K562 (cell line): ENCODE results near the gene MRPL55. TPM values are rescaled to one million over a fixed set of nuclear protein-coding genes. Genes with fewer than 3 reads are reported as not detected.
A peak's percentile ranks its signal among the peaks of the same experiment; 100 is the strongest.

Source experiments
- BMI1 ChIP-seq: fragments of 150-350 bp; IDR thresholded peaks from 2 replicates; pipeline ENCODE4 v1.6.1; 2014; ENCODE audit warnings: low read length
- CEBPG ChIP-seq, 3 experiments: fragments of 200-800 bp in 1 of 3; sonication (Bioruptor generic) in 1 of 3; sonication (generic) in 1 of 3; formaldehyde crosslinking in 1 of 3; IDR thresholded peaks in 2 of 3; conservative IDR thresholded peaks in 1 of 3; 2 replicates each; pipeline versions ENCODE4 v1.6.1 to v1.8.0; 2016 to 2022; ENCODE audit warnings: missing compliant biosample characterization in 2 of 3, missing genetic modification characterization in 2 of 3, mild to moderate bottlenecking in 1 of 3, missing genetic modification reagents in 1 of 3
- ERF ChIP-seq: fragments of 450-650 bp; formaldehyde crosslinking; IDR thresholded peaks from 2 replicates; pipeline ENCODE4 v1.4.0; 2020; ENCODE audit warnings: mild to moderate bottlenecking, mixed read lengths
- FOXK2 ChIP-seq, 2 experiments: fragments of 450-650 bp; IDR thresholded peaks in 1 of 2; conservative IDR thresholded peaks in 1 of 2; 2 replicates each; pipeline ENCODE4 v1.6.1; 2016; ENCODE audit warnings: low read depth in 2 of 2, mild to moderate bottlenecking in 1 of 2
- GABPA ChIP-seq: fragments of 200-800 bp; sonication (Bioruptor generic); conservative IDR thresholded peaks from 2 replicates; pipeline ENCODE4 v1.6.1; 2016; ENCODE audit warnings: low read depth, missing genetic modification characterization, missing compliant biosample characterization
- HNRNPLL ChIP-seq: fragments of 200-400 bp; formaldehyde crosslinking; IDR thresholded peaks from 2 replicates; pipeline ENCODE4 v1.6.1; 2017; ENCODE audit warnings: low read length, low read depth, mild to moderate bottlenecking; ENCODE audit not compliant: poor library complexity, severe bottlenecking
- KDM4B ChIP-seq, 2 experiments: fragments of 450-650 bp in 1 of 2; sonication (generic) in 1 of 2; IDR thresholded peaks; 2 replicates each; pipeline ENCODE4 v1.6.1; 2016 to 2017; ENCODE audit warnings: borderline replicate concordance in 2 of 2, antibody characterized with exemption in 1 of 2, low read depth in 1 of 2, mild to moderate bottlenecking in 1 of 2
- MEF2D ChIP-seq: conservative IDR thresholded peaks from 2 replicates; pipeline ENCODE4 v1.6.1; 2016; ENCODE audit warnings: low read depth, missing genetic modification characterization, missing compliant biosample characterization
- MTA1 ChIP-seq: fragments of 450-650 bp; IDR thresholded peaks from 2 replicates; pipeline ENCODE4 v1.6.1; 2017; ENCODE audit warnings: borderline replicate concordance
- NBN ChIP-seq: fragments of 450-650 bp; IDR thresholded peaks from 2 replicates; pipeline ENCODE4 v1.6.1; 2016; ENCODE audit warnings: low read depth, mild to moderate bottlenecking
- NFIC ChIP-seq: fragments of 450-650 bp; IDR thresholded peaks from 2 replicates; pipeline ENCODE4 v1.6.1; 2017; ENCODE audit warnings: mild to moderate bottlenecking, inconsistent platforms
- PHTF2 ChIP-seq: fragments of 250-450 bp; sonication (Bioruptor Pico); IDR thresholded peaks from 2 replicates; pipeline ENCODE4 v1.5.0; 2021; ENCODE audit warnings: mild to moderate bottlenecking
- POLR2H ChIP-seq: IDR thresholded peaks from 2 replicates; pipeline ENCODE4 v1.6.1; 2016; ENCODE audit warnings: missing genetic modification characterization, low read depth, mild to moderate bottlenecking, control low read depth, missing compliant biosample characterization, moderate library complexity
- PPARD ChIP-seq: fragments of 250-450 bp; sonication (Bioruptor Pico); IDR thresholded peaks from 2 replicates; pipeline ENCODE4 v1.8.0; 2022; ENCODE audit warnings: inconsistent platforms, mild to moderate bottlenecking, moderate library complexity
- PYGO2 ChIP-seq: fragments of 450-650 bp; IDR thresholded peaks from 2 replicates; pipeline ENCODE4 v1.6.1; 2016; ENCODE audit warnings: mild to moderate bottlenecking, missing genetic modification characterization, moderate library complexity, missing compliant biosample characterization
- RFX7 ChIP-seq: fragments of 250-450 bp; sonication (Bioruptor Pico); IDR thresholded peaks from 2 replicates; pipeline ENCODE4 v1.5.1; 2021; ENCODE audit warnings: mild to moderate bottlenecking
- SMAD1 ChIP-seq: fragments of 150-350 bp; IDR thresholded peaks from 2 replicates; pipeline ENCODE4 v1.6.1; 2014; ENCODE audit warnings: low read length, low read depth; ENCODE audit not compliant: partially characterized antibody
- SNAPC5 ChIP-seq: fragments of 250-450 bp; sonication (Bioruptor Pico); IDR thresholded peaks from 2 replicates; pipeline ENCODE4 v1.8.0; 2021; ENCODE audit warnings: moderate library complexity, mild to moderate bottlenecking, inconsistent platforms
- ZBTB26 ChIP-seq: fragments of 450-650 bp; formaldehyde crosslinking; IDR thresholded peaks from 2 replicates; pipeline ENCODE4 v1.4.0; 2022; ENCODE audit warnings: missing genetic modification characterization
- polyA plus RNA-seq, 8 experiments: library from polyadenylated mRNA; depleted of rRNA in 4 of 8; stranded (reverse) in 5 of 8; unstranded in 3 of 8; fragments of >200 nt; fragmentation: Nextera tagmentation in 2 of 8; fragmentation: Illumina TruSeq in 1 of 8; extraction: Ambion mirVana in 2 of 8; extraction: Trizol in 1 of 8; gene quantifications; 2 replicates each; pipeline versions ENCODE4 v1.2.1 to v1.2.3, GENCODE V29; 2011 to 2014; ENCODE audit warnings: inconsistent platforms in 1 of 8, missing spikeins in 1 of 8
- total RNA-seq, 7 experiments: library from RNA; depleted of rRNA in 6 of 7; stranded (reverse); fragments of >200 nt in 6 of 7; fragmentation: Illumina TruSeq in 2 of 7; extraction: Trizol in 2 of 7; gene quantifications; 2 replicates each; pipeline versions ENCODE4 v1.2.1 to v1.2.3, GENCODE V29; 2011 to 2021; ENCODE audit warnings: low replicate concordance in 1 of 7
- TF ChIP-seq, protein P1 (sequence below), 2 experiments: fragments of 450-650 bp in 1 of 2; sonication (generic) in 1 of 2; formaldehyde crosslinking in 1 of 2; IDR thresholded peaks in 1 of 2; conservative IDR thresholded peaks in 1 of 2; 2 replicates each; pipeline versions ENCODE4 v1.6.1 to v1.8.1; 2016 to 2023; ENCODE audit warnings: mild to moderate bottlenecking in 2 of 2, moderate library complexity in 2 of 2, inconsistent platforms in 1 of 2, missing genetic modification reagents in 1 of 2
- TF ChIP-seq, protein P2 (sequence below): sonication (generic); IDR thresholded peaks from 2 replicates; pipeline ENCODE4 v1.6.1; 2016

The MRPL55 gene
- total and polyA plus RNA-seq, 9 of the 15 experiments (the other 6 are each of a cell fraction or from before 2014, with no cell fraction given): 34.9 to 228 (median 81.0) TPM

DNA sequence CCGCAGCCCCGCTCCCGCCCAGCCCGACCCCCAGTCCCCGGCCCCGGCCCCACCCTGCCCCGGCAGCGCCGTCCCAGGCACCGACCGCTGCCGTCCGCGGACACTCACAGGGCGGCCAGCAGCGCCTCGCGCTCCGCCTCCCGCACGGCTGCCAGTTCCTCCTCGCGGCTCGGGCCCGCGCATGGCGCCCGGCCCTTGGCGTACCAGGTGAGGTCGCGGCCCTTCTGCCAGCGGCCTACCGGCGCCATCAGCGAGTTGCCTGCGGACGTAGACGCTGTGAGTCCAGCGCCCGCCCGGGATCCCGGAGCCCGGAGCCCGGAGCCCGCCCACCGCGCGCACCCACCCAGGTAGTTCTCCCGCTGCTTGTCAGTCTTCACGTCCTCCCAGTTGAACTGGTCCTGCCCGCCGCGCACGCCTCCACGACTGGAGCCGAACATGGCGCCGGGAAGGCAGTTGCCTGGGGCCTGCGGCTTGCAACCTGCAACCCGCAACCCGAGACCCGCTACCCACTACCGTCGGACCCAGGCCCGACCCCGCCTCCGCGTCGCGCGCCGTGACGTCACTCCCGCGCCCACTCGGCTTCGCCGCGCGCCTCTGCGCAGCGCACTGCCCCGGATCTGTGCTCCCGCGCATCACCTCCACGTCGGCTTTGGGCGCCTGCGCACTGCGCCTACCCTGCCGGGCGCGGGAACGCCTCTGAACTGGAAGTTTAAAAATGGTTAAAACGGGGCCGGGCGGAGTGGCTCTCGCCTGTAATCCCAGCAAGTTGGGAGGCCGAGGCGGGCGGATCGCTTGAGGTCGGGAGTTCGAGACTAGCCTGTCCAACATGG is 6.1 kb downstream of the MRPL55 start, which contains the start of gene C1orf35 (continued):
- TF ChIP-seq ZBTB26 (no peak), POLR2H (tag) (peak; percentile 68; the same call in 1 of the 2 replicates), FOXK2 (conservative IDR thresholded peaks at IDR 0.05 in 1 of 2, IDR thresholded peaks at IDR 0.05 in 1 of 2; ENCODE audit: low read depth in 2 of 2) (peak in 1 of 2 experiments; percentile 64; a peak in 3 of 4 replicates), GABPA (tag) (peak; percentile 38; the same call in 1 of the 2 replicates), RFX7 (CRISPR knock-in tag) (no peak), NFIC (peak; percentile 67), ERF (CRISPR knock-in tag) (peak; percentile 67; the same call in 1 of the 2 replicates), PYGO2 (tag) (no peak), BMI1 (no peak), MTA1 (peak; percentile 99), NBN (peak; percentile 98), MEF2D (tag) (no peak), SNAPC5 (CRISPR knock-in tag) (no peak), SMAD1 (no peak), KDM4B (IDR thresholded peaks at IDR 0.05; ENCODE audit: borderline replicate concordance in 2 of 2, low read depth in 1 of 2) (no peak), HNRNPLL (peak; percentile 61), PPARD (CRISPR knock-in tag) (no peak), CEBPG (CRISPR knock-in tag; IDR thresholded peaks at IDR 0.05) (peak; percentile 23; the same call in 1 of the 2 replicates), CEBPG (tag; conservative IDR thresholded peaks at IDR 0.05 in 1 of 2, IDR thresholded peaks at IDR 0.05 in 1 of 2) (no peak), PHTF2 (CRISPR knock-in tag) (no peak)
- TF ChIP-seq, protein P1, sequence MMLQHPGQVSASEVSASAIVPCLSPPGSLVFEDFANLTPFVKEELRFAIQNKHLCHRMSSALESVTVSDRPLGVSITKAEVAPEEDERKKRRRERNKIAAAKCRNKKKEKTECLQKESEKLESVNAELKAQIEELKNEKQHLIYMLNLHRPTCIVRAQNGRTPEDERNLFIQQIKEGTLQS (IDR thresholded peaks at IDR 0.05): peak; percentile 92
- TF ChIP-seq, protein P1 (CRISPR knock-in tag; conservative IDR thresholded peaks at IDR 0.05): peak; percentile 61; the same call in 1 of the 2 replicates
- TF ChIP-seq, protein P2, sequence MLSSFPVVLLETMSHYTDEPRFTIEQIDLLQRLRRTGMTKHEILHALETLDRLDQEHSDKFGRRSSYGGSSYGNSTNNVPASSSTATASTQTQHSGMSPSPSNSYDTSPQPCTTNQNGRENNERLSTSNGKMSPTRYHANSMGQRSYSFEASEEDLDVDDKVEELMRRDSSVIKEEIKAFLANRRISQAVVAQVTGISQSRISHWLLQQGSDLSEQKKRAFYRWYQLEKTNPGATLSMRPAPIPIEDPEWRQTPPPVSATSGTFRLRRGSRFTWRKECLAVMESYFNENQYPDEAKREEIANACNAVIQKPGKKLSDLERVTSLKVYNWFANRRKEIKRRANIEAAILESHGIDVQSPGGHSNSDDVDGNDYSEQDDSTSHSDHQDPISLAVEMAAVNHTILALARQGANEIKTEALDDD: no peak
